ENCODE results near the gene CRPPA.
A peak's percentile ranks its signal among the peaks of the same experiment; 100 is the strongest.

Gene CRPPA

GRCh38 chr7:16423761-16424160 lies 2.4 kb upstream of the CRPPA start:
- Histone ChIP-seq H3K27ac (ENCODE audit: insufficient read depth in 1 of 2, low read depth in 1 of 2, low read length in 2 of 2, poor library complexity in 1 of 2, severe bottlenecking in 2 of 2) (no peak overlapping the region), H3K27me3 (replicated peaks in 2 of 5; ENCODE audit: control insufficient read depth in 4 of 5, insufficient read depth in 5 of 5, low read length in 4 of 5) (no peaks in the 10 kb centered on the region), H3K4me3 (ENCODE audit: control insufficient read depth in 1 of 7, extremely low read depth in 1 of 7, insufficient read depth in 4 of 7, low read depth in 2 of 7, low read length in 6 of 7) (no peak overlapping the region), H3K4me1 (ENCODE audit: control extremely low read depth in 1 of 4, control insufficient read depth in 4 of 4, insufficient read depth in 4 of 4, low read length in 3 of 4) (peaks cover 8 to 30% (median 20%) of the 10 kb centered on the region in 4 experiments), H3K9me3 (ENCODE audit: control extremely low read depth in 1 of 5, control insufficient read depth in 4 of 5, insufficient read depth in 2 of 5, low read depth in 1 of 5, low read length in 4 of 5) (no peaks in the 10 kb centered on the region), H3K36me3 (ENCODE audit: control insufficient read depth in 4 of 4, insufficient read depth in 4 of 4, low read length in 3 of 4) (no peaks in the 10 kb centered on the region)
- POLR2A ChIA-PET: no interaction called here
- DNase-seq: no peak
- CTCF ChIA-PET: interaction anchor here (0.6 to 1.8 kb wide), 4 partner anchors 8 to 141 kb away, joined by 3 to 12 read pairs (median 4); no protein-coding TSS in a partner anchor
- WGBS (ENCODE audit: insufficient coverage): no CpG with 5 or more reads among the region's 1 CpG

- ChIA-PET POLR2A (no interaction called here), CTCF (interaction anchor here (1.7 kb wide), 1 partner anchor 9 kb away, joined by 12 read pairs; no protein-coding TSS in a partner anchor)
- no peaks in the 10 kb centered on the region for H3K9me3 ChIP-seq (ENCODE audit: control extremely low read depth in 1 of 5, control insufficient read depth in 4 of 5, insufficient read depth in 2 of 5, low read depth in 1 of 5, low read length in 4 of 5)
- no peaks in the 10 kb centered on the region for H3K36me3 ChIP-seq (ENCODE audit: control insufficient read depth in 4 of 4, insufficient read depth in 4 of 4, low read length in 3 of 4)
- H3K4me1 ChIP-seq (ENCODE audit: control extremely low read depth in 1 of 4, control insufficient read depth in 4 of 4, insufficient read depth in 4 of 4, low read length in 3 of 4): peaks cover 8 to 25% (median 20%) of the 10 kb centered on the region in 4 experiments
- H3K27ac ChIP-seq (ENCODE audit: insufficient read depth in 1 of 2, low read depth in 1 of 2, low read length in 2 of 2, poor library complexity in 1 of 2, severe bottlenecking in 2 of 2): no peak overlapping the region
- no peak for DNase-seq
- 82% methylated on average over 2 of the region's 3 CpGs for WGBS (ENCODE audit: insufficient coverage)
- H3K27me3 ChIP-seq (replicated peaks in 2 of 5; ENCODE audit: control insufficient read depth in 4 of 5, insufficient read depth in 5 of 5, low read length in 4 of 5): no peaks in the 10 kb centered on the region
- H3K4me3 ChIP-seq (ENCODE audit: control insufficient read depth in 1 of 7, extremely low read depth in 1 of 7, insufficient read depth in 4 of 7, low read depth in 2 of 7, low read length in 6 of 7): no peak overlapping the region
Observed at GRCh38 chr7:16422917-16423316, 1.6 kb upstream of the CRPPA start.

- no peaks in the 10 kb centered on the region for H3K27me3 ChIP-seq (replicated peaks in 2 of 5; ENCODE audit: control insufficient read depth in 4 of 5, insufficient read depth in 5 of 5, low read length in 4 of 5)
- no peaks in the 10 kb centered on the region for H3K9me3 ChIP-seq (ENCODE audit: control extremely low read depth in 1 of 5, control insufficient read depth in 4 of 5, insufficient read depth in 2 of 5, low read depth in 1 of 5, low read length in 4 of 5)
- H3K27ac ChIP-seq (ENCODE audit: insufficient read depth in 1 of 2, low read depth in 1 of 2, low read length in 2 of 2, poor library complexity in 1 of 2, severe bottlenecking in 2 of 2): peak overlapping the region; percentile 80 to 91
- CTCF ChIA-PET: interaction anchor here (1.1 to 2.3 kb wide), 2 partner anchors 10 to 74 kb away, joined by 4 to 21 read pairs; no protein-coding TSS in a partner anchor
- DNase-seq: no peak
- H3K36me3 ChIP-seq (ENCODE audit: control insufficient read depth in 4 of 4, insufficient read depth in 4 of 4, low read length in 3 of 4): no peaks in the 10 kb centered on the region
- WGBS (ENCODE audit: insufficient coverage): no CpG with 5 or more reads among the region's 1 CpG
- no peak overlapping the region for H3K4me3 ChIP-seq (ENCODE audit: control insufficient read depth in 1 of 7, extremely low read depth in 1 of 7, insufficient read depth in 4 of 7, low read depth in 2 of 7, low read length in 6 of 7)
- peaks cover 8 to 33% (median 22%) of the 10 kb centered on the region in 4 experiments for H3K4me1 ChIP-seq (ENCODE audit: control extremely low read depth in 1 of 4, control insufficient read depth in 4 of 4, insufficient read depth in 4 of 4, low read length in 3 of 4)
- POLR2A ChIA-PET: interaction anchor here (0.8 kb wide), 1 partner anchor 153 kb away, joined by 3 read pairs; no protein-coding TSS in a partner anchor
Observed at GRCh38 chr7:16422103-16422435, 731 bp upstream of the CRPPA start.

GRCh38 chr7:16420649-16421332 lies 547 bp downstream of the CRPPA start:
- ChIA-PET CTCF (interaction anchor here (0.7 to 2.5 kb wide), 8 partner anchors 11 to 734 kb away, joined by 3 to 21 read pairs (median 4); partner anchors contain the start of gene MEOX2), POLR2A (interaction anchor here (0.5 to 0.8 kb wide), 2 partner anchors 35 to 152 kb away, joined by 3 to 4 read pairs; no protein-coding TSS in a partner anchor)
- H3K4me3 ChIP-seq (ENCODE audit: control insufficient read depth in 1 of 7, extremely low read depth in 1 of 7, insufficient read depth in 4 of 7, low read depth in 2 of 7, low read length in 6 of 7): peak overlapping the region; percentile 63 to 81 (median 71)
- WGBS (ENCODE audit: insufficient coverage): 0% methylated on average over 40 of the region's 56 CpGs
- H3K4me1 ChIP-seq (ENCODE audit: control extremely low read depth in 1 of 4, control insufficient read depth in 4 of 4, insufficient read depth in 4 of 4, low read length in 3 of 4): peaks cover 8 to 40% (median 24%) of the 10 kb centered on the region in 4 experiments
- peak; percentile 88 to 96 (median 94) for DNase-seq
- H3K27me3 ChIP-seq (replicated peaks in 2 of 5; ENCODE audit: control insufficient read depth in 4 of 5, insufficient read depth in 5 of 5, low read length in 4 of 5): no peaks in the 10 kb centered on the region
- no peaks in the 10 kb centered on the region for H3K36me3 ChIP-seq (ENCODE audit: control insufficient read depth in 4 of 4, insufficient read depth in 4 of 4, low read length in 3 of 4)
- H3K9me3 ChIP-seq (ENCODE audit: control extremely low read depth in 1 of 5, control insufficient read depth in 4 of 5, insufficient read depth in 2 of 5, low read depth in 1 of 5, low read length in 4 of 5): no peaks in the 10 kb centered on the region
- H3K27ac ChIP-seq (ENCODE audit: insufficient read depth in 1 of 2, low read depth in 1 of 2, low read length in 2 of 2, poor library complexity in 1 of 2, severe bottlenecking in 2 of 2): peak overlapping the region; percentile 80 to 91

- H3K27ac ChIP-seq (ENCODE audit: insufficient read depth in 1 of 2, low read depth in 1 of 2, low read length in 2 of 2, poor library complexity in 1 of 2, severe bottlenecking in 2 of 2): peak overlapping the region; percentile 80 to 91
- POLR2A ChIA-PET: interaction anchor here (0.8 kb wide), 1 partner anchor 151 kb away, joined by 4 read pairs; no protein-coding TSS in a partner anchor
- H3K27me3 ChIP-seq (replicated peaks in 2 of 5; ENCODE audit: control insufficient read depth in 4 of 5, insufficient read depth in 5 of 5, low read length in 4 of 5): no peaks in the 10 kb centered on the region
- no peak for DNase-seq
- no peaks in the 10 kb centered on the region for H3K36me3 ChIP-seq (ENCODE audit: control insufficient read depth in 4 of 4, insufficient read depth in 4 of 4, low read length in 3 of 4)
- H3K4me1 ChIP-seq (ENCODE audit: control extremely low read depth in 1 of 4, control insufficient read depth in 4 of 4, insufficient read depth in 4 of 4, low read length in 3 of 4): peaks cover 8 to 40% (median 24%) of the 10 kb centered on the region in 4 experiments
- 0% methylated on average over 1 of the region's 3 CpGs for WGBS (ENCODE audit: insufficient coverage)
- H3K9me3 ChIP-seq (ENCODE audit: control extremely low read depth in 1 of 5, control insufficient read depth in 4 of 5, insufficient read depth in 2 of 5, low read depth in 1 of 5, low read length in 4 of 5): no peaks in the 10 kb centered on the region
- CTCF ChIA-PET: interaction anchor here (1.1 to 2.5 kb wide), 5 partner anchors 11 to 153 kb away, joined by 3 to 21 read pairs (median 6); no protein-coding TSS in a partner anchor
- peak overlapping the region; percentile 63 to 81 (median 71) for H3K4me3 ChIP-seq (ENCODE audit: control insufficient read depth in 1 of 7, extremely low read depth in 1 of 7, insufficient read depth in 4 of 7, low read depth in 2 of 7, low read length in 6 of 7)
Observed at GRCh38 chr7:16420329-16420648, 1.0 kb downstream of the CRPPA start.

- Histone ChIP-seq H3K4me3 (ENCODE audit: control insufficient read depth in 1 of 7, extremely low read depth in 1 of 7, insufficient read depth in 4 of 7, low read depth in 2 of 7, low read length in 6 of 7) (peak overlapping the region in 6 of 7 experiments; percentile 63 to 81 (median 74)), H3K4me1 (ENCODE audit: control extremely low read depth in 1 of 4, control insufficient read depth in 4 of 4, insufficient read depth in 4 of 4, low read length in 3 of 4) (peaks cover 8 to 40% (median 24%) of the 10 kb centered on the region in 4 experiments), H3K9me3 (ENCODE audit: control extremely low read depth in 1 of 5, control insufficient read depth in 4 of 5, insufficient read depth in 2 of 5, low read depth in 1 of 5, low read length in 4 of 5) (no peaks in the 10 kb centered on the region), H3K27me3 (replicated peaks in 2 of 5; ENCODE audit: control insufficient read depth in 4 of 5, insufficient read depth in 5 of 5, low read length in 4 of 5) (no peaks in the 10 kb centered on the region), H3K36me3 (ENCODE audit: control insufficient read depth in 4 of 4, insufficient read depth in 4 of 4, low read length in 3 of 4) (no peaks in the 10 kb centered on the region), H3K27ac (ENCODE audit: insufficient read depth in 1 of 2, low read depth in 1 of 2, low read length in 2 of 2, poor library complexity in 1 of 2, severe bottlenecking in 2 of 2) (peak overlapping the region; percentile 80 to 91)
- CTCF ChIA-PET: interaction anchor here (1.0 to 2.5 kb wide), 5 partner anchors 10 to 152 kb away, joined by 3 to 21 read pairs (median 6); no protein-coding TSS in a partner anchor
- POLR2A ChIA-PET: no interaction called here
- no peak for DNase-seq
- WGBS (ENCODE audit: insufficient coverage): 82% methylated on average over 7 of the region's 10 CpGs
Observed at GRCh38 chr7:16419859-16420258, 1.5 kb downstream of the CRPPA start.

- Histone ChIP-seq H3K36me3 (ENCODE audit: control insufficient read depth in 4 of 4, insufficient read depth in 4 of 4, low read length in 3 of 4) (no peaks in the 10 kb centered on the region), H3K4me3 (ENCODE audit: control insufficient read depth in 1 of 7, extremely low read depth in 1 of 7, insufficient read depth in 4 of 7, low read depth in 2 of 7, low read length in 6 of 7) (no peak overlapping the region), H3K9me3 (ENCODE audit: control extremely low read depth in 1 of 5, control insufficient read depth in 4 of 5, insufficient read depth in 2 of 5, low read depth in 1 of 5, low read length in 4 of 5) (no peaks in the 10 kb centered on the region), H3K27me3 (replicated peaks in 2 of 5; ENCODE audit: control insufficient read depth in 4 of 5, insufficient read depth in 5 of 5, low read length in 4 of 5) (no peaks in the 10 kb centered on the region), H3K27ac (ENCODE audit: insufficient read depth in 1 of 2, low read depth in 1 of 2, low read length in 2 of 2, poor library complexity in 1 of 2, severe bottlenecking in 2 of 2) (peak overlapping the region in 1 of 2 experiments; percentile 91), H3K4me1 (ENCODE audit: control extremely low read depth in 1 of 4, control insufficient read depth in 4 of 4, insufficient read depth in 4 of 4, low read length in 3 of 4) (peaks cover 8 to 40% (median 24%) of the 10 kb centered on the region in 4 experiments)
- ChIA-PET POLR2A (no interaction called here), CTCF (interaction anchor here (0.5 to 2.5 kb wide), 5 partner anchors 13 to 339 kb away, joined by 3 to 9 read pairs (median 5); no protein-coding TSS in a partner anchor)
- DNase-seq: no peak
- WGBS (ENCODE audit: insufficient coverage): no CpG with 5 or more reads among the region's 1 CpG
Observed at GRCh38 chr7:16419126-16419525, 2.2 kb downstream of the CRPPA start.
